Frontal cortex (tissue), 4 donors: Measurements from ENCODE around the gene COX7B2. TPM values are rescaled to one million over a fixed set of nuclear protein-coding genes. Genes with fewer than 3 reads are reported as not detected.

Source experiments
- DNase-seq, 2 donors: peaks; one replicate each; pipeline ENCODE4 v3.0.0; 2012; ENCODE audit warnings: low spot score in 2 of 2
- FAIRE-seq: peaks from 2 replicates; lab custom pipeline; 2012; peaks lifted over from hg19 to GRCh38; lab: Jason Lieb, UNC
- total RNA-seq: library from RNA; depleted of rRNA; stranded (reverse); fragments of >200 nt; gene quantifications from one replicate; pipeline ENCODE4 v1.2.3, GENCODE V29; 2014
- donor health status: control.
- donor health status: control.
- donor health status: control.

The COX7B2 gene, protein sequence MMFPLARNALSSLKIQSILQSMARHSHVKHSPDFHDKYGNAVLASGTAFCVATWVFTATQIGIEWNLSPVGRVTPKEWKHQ
- total RNA-seq, result not detected

DNA sequence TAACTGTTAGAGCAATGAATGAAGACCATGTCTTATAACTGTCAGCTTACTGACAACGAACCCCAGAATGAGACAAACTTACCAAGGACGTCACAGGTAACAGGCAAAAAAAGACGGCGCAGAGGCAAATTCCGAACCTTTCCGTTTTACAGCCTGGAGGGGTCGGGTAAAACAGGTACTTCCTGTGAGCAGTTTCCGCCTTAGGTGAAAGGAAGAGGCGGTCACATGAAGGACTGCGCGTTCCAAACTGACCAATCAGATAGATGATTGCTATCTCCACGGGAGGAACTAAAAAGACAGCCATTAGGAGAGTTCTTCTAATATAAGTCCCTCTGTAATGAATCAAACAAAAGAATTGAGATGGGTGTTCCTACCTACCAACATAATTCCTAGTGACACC lies at the start of gene COX7B2:
TSS of gene COX7B2 (minus strand) at position 168 of the 400 bp plus-strand sequence. CDS start 174,053 bp downstream, outside the sequence.
- FAIRE-seq (no peak), DNase-seq (no peak)

DNA sequence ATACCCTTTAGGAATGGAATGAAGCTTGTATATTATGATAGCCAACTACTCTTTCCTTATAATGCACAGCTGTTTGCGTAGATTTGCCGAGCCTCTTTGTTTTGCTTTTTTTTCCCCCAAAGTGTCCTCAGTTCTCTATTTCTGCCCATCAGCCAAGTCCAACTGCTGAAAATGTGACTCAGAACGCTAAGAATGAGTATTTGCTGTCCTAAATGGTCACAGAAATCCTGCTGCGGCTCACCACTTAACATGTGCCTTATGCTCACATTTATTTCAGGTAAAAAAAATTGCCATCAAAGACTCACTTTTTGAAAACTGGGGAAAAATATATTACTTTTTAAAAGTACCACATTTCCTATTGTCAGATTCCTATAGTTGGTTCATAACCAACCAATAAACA lies 47.4 kb upstream of the COX7B2 start:
- FAIRE-seq (no peak), DNase-seq (no peak)

DNA sequence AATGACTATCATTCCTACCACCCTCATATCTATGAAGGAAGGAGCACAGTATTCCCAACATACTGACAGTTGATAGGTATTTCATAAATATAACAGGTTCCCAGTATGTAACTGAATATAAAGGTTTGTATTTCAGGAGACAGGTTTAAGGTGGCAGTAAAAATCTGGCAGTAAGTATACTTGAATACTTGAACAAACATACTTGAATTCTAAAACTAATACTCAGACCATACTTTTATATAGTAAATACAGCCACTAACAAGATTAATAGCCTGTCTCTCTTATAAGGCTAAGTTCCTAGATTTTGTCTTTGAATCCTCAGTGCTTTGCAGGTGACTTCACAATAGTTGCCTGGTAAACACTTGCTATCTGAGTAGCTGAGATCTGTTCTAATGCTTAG lies 46.6 kb upstream of the COX7B2 start:
- no peak for DNase-seq
- FAIRE-seq, result no peak

DNA sequence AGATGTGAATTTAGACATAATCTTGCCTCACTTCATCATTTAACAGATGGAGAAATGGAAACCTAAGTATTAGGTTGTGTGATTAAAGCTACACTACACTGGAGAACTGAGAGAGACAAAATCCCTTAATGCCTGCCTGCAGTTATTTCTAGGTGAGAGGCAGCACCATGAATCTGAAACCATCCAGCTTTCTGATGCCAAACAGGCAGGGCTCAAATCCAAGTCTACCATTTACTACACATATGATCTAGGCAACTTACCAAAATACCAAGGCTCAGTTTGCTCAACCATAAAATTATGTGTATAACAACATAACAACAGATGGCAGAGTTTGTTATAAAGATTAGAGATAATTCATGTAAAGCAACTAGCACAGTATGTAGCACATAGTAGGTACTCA lies 45.6 kb upstream of the COX7B2 start:
- FAIRE-seq, result no peak

DNA sequence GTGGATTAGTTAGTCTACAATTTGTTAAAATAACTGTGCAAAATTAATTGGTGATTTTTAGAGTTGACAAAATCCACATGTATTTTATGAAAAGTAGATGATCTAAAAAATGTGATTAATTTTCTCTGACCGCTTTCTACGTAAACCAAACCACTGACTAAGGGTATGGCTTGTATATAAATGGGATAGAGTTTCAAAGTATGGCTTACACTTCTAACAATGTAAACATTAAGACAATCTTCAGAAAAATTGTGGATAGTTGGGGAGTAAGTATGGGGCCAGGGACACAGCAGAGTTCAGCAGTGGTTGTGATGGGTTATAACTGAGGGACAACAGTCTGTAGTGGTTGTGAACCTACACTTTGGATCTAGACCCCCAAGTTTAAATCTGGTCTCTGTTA lies 44.5 kb upstream of the COX7B2 start:
- DNase-seq (no peak), FAIRE-seq (no peak)

More for the DNA sequence above, 45.6 kb upstream of the COX7B2 start:
- DNase-seq, result no peak

DNA sequence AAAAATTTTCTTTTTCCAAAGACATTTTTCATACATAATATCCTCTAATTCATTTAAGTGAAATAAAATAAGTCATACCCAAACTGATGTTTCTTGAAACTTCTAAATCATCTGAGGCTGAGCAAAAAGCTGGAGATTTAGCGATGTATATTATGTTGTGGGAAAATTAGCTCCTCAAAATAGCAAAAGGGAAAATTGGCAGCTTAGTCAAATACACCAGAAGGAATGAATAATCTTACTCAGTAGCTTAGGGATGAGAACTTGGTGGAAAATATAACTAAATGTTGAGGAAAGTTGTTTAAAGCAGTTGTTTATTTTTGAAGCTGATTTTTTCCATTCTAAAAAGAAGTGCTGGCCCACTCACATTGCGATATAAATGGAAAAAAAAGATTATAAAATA lies 43.4 kb upstream of the COX7B2 start:
- no peak for FAIRE-seq
- DNase-seq, result no peak

DNA sequence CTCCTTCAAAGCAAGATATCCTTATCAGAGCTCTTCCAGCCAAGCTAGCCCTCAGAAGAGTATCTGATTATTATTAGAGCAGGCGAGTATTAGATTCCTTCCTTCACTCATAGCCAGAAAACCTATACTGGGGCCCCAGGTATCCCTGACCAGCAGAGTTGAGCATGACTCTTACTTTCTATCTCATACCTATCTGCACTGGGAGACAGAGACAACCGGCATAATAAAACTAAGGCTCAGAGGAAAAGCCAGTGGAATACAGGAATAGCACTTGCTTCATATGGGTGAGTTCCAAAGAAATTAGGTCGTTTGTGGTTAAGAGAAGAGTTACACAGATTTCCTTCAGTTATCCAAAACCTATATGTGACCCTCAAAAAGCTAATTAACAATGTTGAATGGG lies 41.8 kb upstream of the COX7B2 start:
- no peak for FAIRE-seq
- DNase-seq, result no peak

DNA sequence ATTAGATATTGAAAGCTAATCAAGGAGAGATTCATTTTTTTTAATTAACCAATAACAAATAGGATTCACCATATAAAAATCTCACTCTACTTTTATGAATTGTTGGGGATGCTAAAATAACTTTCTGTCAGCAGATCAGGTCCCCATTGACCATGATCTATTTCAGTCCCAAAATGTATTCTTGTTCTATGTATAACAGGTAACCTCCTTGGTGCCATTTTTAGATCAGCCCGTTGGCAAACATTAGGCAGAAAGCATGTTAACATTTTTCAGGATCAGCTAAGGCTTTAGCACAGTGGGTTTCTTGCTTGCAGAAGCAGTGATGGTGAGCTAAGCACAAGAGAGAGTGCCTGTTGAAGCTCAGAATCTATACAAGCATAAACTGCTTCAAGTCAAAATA lies 40.8 kb upstream of the COX7B2 start:
- FAIRE-seq, result no peak
- DNase-seq, result no peak

DNA sequence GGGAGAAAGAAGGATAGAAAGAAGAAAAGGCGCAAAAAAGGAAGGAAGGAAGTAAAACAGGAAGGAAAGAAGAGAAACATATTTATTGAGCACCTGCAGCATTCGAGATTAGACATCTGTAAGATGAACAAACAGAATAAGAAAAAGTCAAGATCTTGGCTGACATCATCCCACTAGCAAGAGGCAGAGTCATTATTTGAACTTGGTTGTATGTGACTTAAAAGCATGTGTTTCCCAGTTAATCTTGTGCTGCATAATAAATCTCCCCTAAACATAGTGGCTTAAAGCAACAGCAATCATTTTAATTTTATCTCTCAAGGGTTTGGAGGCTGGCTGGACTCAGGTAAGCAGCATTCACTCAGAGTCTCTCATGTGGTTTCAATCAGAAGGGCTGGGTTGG lies 38.5 kb upstream of the COX7B2 start:
- DNase-seq (no peak), FAIRE-seq (no peak)

DNA sequence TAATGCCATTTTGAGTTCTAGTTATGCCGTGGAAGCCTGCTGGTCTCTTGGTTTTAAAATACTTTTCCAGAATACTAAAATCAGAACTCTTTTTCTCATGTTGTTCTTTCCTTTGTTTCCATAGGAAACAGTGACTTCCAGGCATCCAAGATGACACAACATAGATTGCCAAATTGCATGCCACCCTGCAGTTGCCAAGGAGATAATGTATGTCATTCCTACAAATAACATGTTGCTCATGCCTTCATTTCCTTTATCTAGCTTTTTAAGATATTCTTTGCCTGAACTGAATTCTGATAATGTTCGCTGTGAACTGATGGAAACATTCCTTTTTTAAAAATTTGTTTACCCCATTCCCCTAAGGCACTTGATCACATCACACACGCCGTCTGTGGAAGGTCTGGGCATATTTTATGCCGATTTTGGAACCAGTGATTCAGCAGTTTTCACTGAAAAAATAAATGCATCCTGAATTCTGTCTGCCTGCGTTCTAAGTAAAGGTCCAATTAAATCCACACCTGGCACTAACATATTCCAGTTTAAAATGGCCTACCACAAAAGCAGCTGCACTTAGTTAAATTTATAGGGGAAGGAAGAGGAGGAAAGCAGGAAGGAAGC lies 38.0 kb upstream of the COX7B2 start:
- DNase-seq, result no peak

DNA sequence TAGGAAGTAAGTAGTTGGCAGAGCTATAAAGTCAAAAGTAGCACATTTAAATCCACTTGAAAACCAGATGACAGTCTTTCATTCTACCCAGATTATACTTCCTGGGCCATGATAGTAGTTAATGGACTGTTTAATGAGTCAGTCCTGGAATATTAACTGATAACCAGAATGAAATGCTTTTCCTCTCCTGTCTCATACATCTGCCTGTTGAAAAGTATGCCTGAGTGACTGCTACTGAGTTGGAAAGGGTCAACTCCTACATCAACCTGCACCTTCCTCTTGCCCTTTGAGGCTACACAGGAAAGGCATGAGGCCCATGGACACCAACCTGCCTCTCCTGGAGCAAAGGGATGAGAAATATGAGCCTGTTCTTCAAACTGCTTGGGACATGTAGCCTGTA lies 36.0 kb upstream of the COX7B2 start:
- no peak for FAIRE-seq
- DNase-seq, result no peak

More for the DNA sequence above, 38.0 kb upstream of the COX7B2 start:
- FAIRE-seq, result no peak

DNA sequence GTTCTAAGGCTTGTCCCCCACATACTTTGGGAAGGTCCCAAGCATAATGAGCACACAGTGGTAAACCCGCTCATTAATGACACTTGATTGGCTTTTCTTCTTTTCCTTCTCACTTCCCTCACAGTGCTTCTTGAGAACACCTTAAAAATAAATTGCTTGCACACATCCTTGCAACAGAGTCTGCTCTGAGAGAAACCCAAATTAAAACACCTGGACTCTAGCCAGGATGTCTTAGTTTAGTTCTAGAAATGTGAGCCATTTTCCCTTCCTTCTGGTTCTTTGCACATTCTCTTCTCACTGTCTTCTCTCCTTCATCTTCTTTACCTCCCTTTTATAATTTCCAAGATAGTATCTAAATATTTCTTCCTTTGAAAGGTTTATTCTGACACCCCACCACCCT lies 35.3 kb upstream of the COX7B2 start:
- DNase-seq (no peak), FAIRE-seq (no peak)

DNA sequence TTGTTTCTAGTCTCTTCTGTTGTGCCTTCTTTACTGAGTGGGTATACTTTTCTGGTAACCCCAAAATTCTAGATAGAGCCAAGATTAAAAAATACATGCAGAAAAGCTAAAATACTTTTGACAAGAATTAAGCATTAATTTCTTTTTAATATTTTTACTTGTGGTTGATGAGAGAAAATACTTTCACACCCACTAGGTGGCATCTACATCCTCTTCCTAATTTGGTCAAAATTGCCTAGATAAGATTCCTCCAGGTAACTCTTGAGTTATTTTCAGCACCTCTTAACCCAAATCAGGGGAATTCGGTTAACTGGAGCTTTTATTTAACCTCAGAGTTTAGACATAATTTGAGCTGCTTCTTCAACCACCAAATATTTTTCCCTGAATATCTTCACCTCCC lies 28.4 kb upstream of the COX7B2 start:
- FAIRE-seq, result no peak
- no peak for DNase-seq

DNA sequence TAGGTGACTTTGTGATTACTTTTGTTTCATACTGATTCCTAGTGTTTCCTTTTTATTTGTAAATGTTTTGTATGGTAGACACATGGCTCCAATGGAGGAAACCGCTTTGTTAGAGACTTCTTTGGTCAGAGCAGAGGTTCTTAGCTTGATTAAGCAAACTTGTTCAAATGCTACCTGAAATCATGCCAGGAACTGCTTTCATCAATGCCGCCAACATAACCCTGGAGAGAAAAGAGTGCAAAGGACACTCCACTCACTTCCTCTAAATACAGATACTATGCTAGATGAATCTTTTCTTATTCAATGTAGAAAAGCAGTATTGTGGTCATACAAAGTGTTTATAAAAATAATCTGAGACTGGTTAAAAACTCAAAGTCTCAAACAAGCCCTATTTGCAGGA lies 25.7 kb upstream of the COX7B2 start:
- DNase-seq (no peak), FAIRE-seq (no peak)

DNA sequence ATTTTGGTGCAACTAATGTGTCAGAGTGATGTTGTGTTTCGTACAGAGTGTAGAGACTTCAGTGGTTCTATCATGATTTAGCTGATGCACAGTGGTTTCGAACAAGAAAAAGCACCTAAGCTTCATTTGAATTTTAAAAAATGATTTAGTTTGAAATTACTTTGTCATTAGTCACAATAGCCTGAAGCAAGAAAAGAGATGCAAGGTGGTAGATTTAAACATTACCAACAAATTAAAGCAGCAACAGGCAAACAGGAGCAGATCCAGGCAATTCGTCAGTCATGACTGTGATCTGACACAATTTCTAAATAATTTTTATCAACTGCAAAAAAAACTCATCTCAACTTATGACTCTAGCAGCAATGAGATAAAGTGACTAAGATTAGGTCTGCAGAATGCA lies 24.6 kb upstream of the COX7B2 start:
- FAIRE-seq (no peak), DNase-seq (no peak)

DNA sequence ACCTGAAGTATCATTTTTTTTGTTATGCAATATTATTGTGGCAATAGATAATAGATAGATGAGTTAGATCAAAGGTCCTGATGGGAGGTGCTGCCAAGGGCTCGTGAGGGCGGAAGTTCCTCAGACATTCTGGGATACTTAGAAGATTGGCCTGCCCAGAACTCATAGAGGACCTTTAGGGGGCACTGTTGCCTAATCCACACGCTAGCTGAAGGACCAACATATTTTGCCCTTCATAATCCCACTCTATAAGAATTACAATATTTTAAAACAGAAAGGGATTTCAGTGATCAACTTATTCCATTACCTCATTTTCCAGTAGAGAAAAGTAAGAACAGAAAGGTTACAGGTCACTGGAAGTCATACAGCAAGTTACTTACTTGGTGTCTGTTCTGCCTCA lies 22.9 kb upstream of the COX7B2 start:
- no peak for FAIRE-seq
- no peak for DNase-seq

DNA sequence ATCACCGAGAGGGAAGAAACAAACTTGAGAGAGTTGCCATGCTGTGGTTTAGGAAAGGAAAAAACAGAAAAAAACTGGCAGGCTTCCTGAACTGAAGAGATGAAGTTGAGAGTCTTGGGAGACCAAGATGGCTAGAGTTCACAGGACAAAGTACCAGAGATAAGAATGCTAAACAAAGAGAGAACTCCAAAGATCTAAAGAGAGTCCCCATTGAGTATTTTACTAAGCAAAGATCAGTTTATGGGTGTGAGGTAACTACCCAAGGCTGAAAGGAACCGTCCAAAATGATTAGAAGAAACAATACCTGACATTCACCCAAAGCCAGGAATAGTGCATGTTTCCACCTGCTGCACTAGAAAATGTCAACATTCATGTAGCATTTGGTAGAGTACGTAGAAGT lies 21.8 kb upstream of the COX7B2 start:
- FAIRE-seq, result no peak
- no peak for DNase-seq

DNA sequence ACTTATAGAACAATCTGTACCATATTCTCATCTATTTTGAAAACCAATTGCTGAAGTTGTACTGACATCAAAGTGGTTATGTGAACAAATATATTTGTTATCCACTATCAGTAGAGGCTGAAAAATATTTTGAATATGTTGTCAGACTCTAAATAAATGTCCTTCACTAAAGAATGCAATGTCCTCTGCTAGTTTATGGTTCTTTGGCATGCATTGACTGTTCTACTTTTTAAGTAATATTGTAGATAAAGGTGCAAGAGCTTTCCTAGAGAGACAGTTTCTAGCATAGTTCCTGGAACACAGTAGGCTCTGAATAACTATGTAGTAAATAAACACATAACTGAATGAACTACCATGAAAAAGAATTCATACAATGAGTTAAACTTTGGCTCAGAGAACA lies 18.2 kb upstream of the COX7B2 start:
- DNase-seq (no peak), FAIRE-seq (no peak)

DNA sequence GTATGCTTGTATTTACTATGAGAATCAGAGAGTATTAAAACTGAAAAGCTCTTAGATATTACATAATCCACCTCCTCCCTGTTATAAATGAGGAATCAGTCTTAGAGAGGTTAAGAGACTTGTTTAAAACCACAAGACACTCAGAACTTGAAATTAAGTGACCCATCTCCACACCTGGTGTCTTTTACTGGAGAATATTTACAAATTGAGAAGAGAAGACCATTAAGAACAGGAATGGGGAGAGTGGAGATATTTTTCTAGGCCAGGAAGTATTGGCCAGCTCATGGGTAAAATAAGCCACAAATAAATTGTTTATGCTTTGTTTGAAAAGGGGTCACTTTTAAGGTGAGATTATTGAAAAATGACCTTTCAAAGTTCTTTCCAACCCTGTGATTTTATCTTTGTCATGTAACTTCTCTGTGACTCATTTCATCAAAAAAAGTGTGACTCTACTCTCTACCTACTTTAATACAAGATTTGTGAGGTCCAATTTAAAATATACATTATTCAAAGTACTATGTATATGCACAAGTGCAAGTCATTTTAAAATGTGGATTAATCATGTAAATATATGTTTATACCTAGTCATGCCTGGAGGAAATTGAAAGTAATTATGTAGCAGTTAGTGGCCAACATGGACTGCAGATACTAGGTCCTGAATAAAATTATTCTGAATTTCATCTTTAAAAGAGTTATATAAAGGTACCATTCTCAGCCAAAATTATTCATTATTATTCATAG lies 15.9 kb upstream of the COX7B2 start:
- DNase-seq (no peak), FAIRE-seq (no peak)

DNA sequence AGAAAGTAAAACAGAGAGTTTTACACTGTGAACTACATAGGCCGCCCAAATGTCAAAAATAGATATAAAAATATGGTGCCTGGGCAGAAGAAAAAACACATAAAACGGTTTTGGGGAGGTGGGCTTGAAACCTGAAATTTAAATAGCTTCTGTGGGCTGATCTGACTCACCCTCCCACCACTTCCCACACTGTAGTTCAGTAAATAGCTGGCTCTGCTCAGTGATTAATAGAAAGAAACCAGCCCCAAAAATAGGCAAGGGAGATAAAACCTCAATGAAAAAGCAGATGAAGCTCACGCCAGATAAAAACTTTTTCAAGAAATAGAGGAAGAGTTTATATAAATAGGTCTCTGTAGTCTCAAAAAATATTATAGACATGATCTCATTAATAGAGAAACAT lies 13.2 kb upstream of the COX7B2 start:
- FAIRE-seq (no peak), DNase-seq (no peak)

DNA sequence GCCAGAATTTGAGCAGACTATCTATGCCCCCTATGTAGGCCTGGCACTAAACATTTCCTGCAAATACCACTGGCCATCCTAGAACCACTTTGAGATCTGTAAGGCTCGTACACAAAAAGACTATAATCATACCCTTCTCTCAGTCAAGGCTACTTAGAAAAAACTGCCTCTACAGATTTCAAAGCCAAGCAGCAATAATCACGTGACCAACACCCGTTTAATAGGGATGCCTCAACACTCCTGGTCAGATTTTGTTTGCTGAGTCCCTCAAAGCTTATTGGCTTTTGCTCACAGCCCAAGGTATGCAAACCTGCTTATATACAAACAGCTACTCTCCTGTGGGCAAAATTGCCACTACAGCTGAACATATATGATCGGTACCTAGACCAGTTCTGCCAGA lies 897 bp downstream of the COX7B2 start:
- DNase-seq, result no peak
- FAIRE-seq, result no peak

DNA sequence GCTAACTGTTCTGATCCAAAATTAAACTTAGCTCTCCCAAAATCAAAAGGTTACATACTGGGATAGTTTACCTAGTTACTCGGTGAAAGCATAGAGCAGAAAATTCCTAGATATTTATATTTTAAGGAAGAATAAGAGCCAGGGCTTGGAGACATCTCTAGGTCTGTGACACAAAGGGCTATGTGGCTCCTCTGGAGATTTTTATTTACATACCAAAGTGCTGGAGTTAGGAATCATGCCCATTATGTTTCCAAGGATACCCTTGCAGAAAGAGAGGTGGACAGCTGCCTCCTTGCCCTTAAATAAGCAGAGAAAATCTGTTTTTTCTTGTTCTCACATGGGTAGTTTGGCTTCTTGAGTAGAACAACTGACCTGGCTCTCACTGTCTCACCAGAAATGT lies 9.0 kb downstream of the COX7B2 start:
- DNase-seq (no peak), FAIRE-seq (no peak)
